GM23338 (cell line): ENCODE data around the gene POU3F3.

ENCODE experiments used
- CTCF ChIP-seq, 2 experiments: fragments of 200-600 bp in 1 of 2; sonication (generic) in 1 of 2; conservative IDR thresholded peaks; 2 replicates each; pipeline versions ENCODE4 v1.5.1 to v1.6.1; 2016 to 2017; ENCODE audit warnings: antibody characterized with exemption in 2 of 2, low read depth in 2 of 2, mild to moderate bottlenecking in 2 of 2, moderate library complexity in 1 of 2
- POLR2AphosphoS5 ChIP-seq: IDR thresholded peaks from 2 replicates; pipeline ENCODE4 v1.6.1; 2016; ENCODE audit warnings: antibody characterized with exemption, low read depth

- TF ChIP-seq CTCF (conservative IDR thresholded peaks at IDR 0.05; ENCODE audit: low read depth in 2 of 2) = no peak
- TF ChIP-seq POLR2AphosphoS5 = no peak
Measured at GRCh38 chr2:104840156-104840555, 13.8 kb upstream of the POU3F3 start.
